Lung (tissue), 12 donors: Measurements from ENCODE around the gene NUDT22. TPM values are rescaled to one million over a fixed set of nuclear protein-coding genes. Genes with fewer than 3 reads are reported as not detected.

Source experiments
- ATAC-seq: fragments of 200-7000 bp; cut with Tn5 transposase; one replicate; pipeline ENCODE4 v1.9.1; 2020; ENCODE audit warnings: moderate number of reproducible peaks; ENCODE audit not compliant: insufficient read depth, low FRiP score
- DNase-seq, 3 donors: peaks; one replicate each; pipeline ENCODE4 v3.0.0-alpha.2; 2013 to 2017
- H3K27ac ChIP-seq, 2 donors: one replicate each; pipeline ENCODE4 v1.5.1; 2013; ENCODE audit warnings: mild to moderate bottlenecking in 2 of 2, moderate library complexity in 2 of 2, control low read depth in 1 of 2, inconsistent platforms in 1 of 2, low read depth in 1 of 2, low read length in 1 of 2
- H3K27me3 ChIP-seq, 3 donors: one replicate each; pipeline ENCODE4 v1.5.1; 2013; ENCODE audit warnings: low read length in 2 of 3; ENCODE audit not compliant: control insufficient read depth in 3 of 3, insufficient read depth in 3 of 3
- H3K36me3 ChIP-seq, 4 donors: one replicate each; pipeline ENCODE4 v1.5.1; 2013; ENCODE audit warnings: low read length in 4 of 4, mild to moderate bottlenecking in 1 of 4, moderate library complexity in 1 of 4; ENCODE audit not compliant: control insufficient read depth in 4 of 4, insufficient read depth in 4 of 4
- H3K4me1 ChIP-seq, 5 donors: one replicate each; pipeline ENCODE4 v1.5.1; 2013; ENCODE audit warnings: low read length in 5 of 5, mild to moderate bottlenecking in 2 of 5, moderate library complexity in 1 of 5; ENCODE audit not compliant: control insufficient read depth in 5 of 5, insufficient read depth in 5 of 5
- H3K4me3 ChIP-seq: one replicate; pipeline ENCODE4 v1.5.1; 2013; ENCODE audit warnings: mild to moderate bottlenecking, control low read depth, moderate library complexity
- H3K9ac ChIP-seq, 2 donors: one replicate each; pipeline ENCODE4 v1.5.1; 2013; ENCODE audit warnings: low read length in 2 of 2, control low read depth in 1 of 2; ENCODE audit not compliant: insufficient read depth in 1 of 2
- H3K9me3 ChIP-seq, 4 donors: one replicate each; pipeline ENCODE4 v1.5.1; 2013; ENCODE audit warnings: low read length in 3 of 4, mild to moderate bottlenecking in 1 of 4, moderate library complexity in 1 of 4; ENCODE audit not compliant: control insufficient read depth in 4 of 4, insufficient read depth in 3 of 4
- WGBS, 2 donors: extraction: QIAGEN DNeasy Blood & Tissue Kit; methylation state at CpG; one replicate each; pipeline ENCODE4 v1.1.7; 2013; 5-methylcytosine and 5-hydroxymethylcytosine counted together
- polyA plus RNA-seq, 2 donors: library from polyadenylated mRNA; stranded (reverse); fragments of 200-250 nt; gene quantifications; one replicate each; pipeline ENCODE4 v1.2.1, GENCODE V29; 2013
- total RNA-seq, 2 donors: library from RNA; depleted of rRNA in 1 of 2; stranded (reverse); fragments of >200 nt in 1 of 2; gene quantifications; one replicate each; pipeline ENCODE4 v1.2.1, GENCODE V29; 2014 to 2021
- TF ChIP-seq, protein P1 (sequence below): IDR thresholded peaks from 2 replicates; pipeline ENCODE4 v1.5.1; 2012; ENCODE audit warnings: mild to moderate bottlenecking; ENCODE audit errors: control extremely low read depth, extremely low read depth
- donor health status: control.
- donor health status: control.
- donor health status: Bipolar disorder and iron deficiency.
- donor health status: healthy.
- donor health status: DM: yes; HTN: yes; CAD: no.

NUDT22 gene
- total and polyA plus RNA-seq, 4 donors: 23.7 to 90.2 (median 64.9) TPM

DNA sequence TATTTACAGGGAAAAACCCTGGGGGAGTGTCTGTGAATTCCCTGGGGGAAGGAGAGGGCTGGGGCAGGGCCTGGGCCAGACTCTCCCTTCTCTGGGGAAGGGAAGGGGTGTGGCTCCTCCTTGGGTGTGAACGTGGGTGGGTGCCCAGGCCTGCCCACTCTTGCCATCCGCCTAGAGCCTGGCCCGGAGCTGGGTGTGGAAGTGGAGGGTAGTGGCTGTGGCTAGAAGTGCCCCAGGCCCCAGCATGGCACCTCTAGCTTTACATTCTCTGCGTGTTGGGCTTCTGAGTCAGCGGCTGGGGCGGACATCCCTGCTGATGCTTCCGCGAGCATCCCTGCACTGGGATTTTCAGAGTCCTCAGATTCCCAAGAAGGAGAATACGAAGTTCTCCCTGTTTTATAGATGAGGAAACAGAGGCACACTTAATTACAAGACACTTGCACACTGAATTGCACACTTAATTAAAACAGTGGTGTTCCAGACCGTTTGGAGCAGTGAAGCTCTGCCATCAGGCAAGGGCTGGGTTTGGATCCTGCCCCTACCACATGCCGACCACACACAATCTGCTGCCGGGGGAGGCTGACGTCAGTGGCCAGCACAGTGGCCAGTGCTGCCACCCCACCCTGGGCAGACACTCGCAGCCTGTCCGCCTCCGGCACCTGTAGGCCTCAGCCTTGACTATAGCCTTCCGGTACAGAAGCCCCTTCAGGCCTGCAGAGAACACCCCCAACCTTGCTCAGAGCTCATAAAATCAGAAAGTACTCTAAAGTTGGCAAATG is 50.8 kb downstream of the NUDT22 start:
- peaks cover 0 to 17% (median 11%) of the 10 kb centered on the region in 4 donors for H3K36me3 ChIP-seq
- peaks cover 0 to 7% (median 0%) of the 10 kb centered on the region in 5 donors for H3K4me1 ChIP-seq
- H3K27ac ChIP-seq: no peak overlapping the region
- TF ChIP-seq, protein P1, sequence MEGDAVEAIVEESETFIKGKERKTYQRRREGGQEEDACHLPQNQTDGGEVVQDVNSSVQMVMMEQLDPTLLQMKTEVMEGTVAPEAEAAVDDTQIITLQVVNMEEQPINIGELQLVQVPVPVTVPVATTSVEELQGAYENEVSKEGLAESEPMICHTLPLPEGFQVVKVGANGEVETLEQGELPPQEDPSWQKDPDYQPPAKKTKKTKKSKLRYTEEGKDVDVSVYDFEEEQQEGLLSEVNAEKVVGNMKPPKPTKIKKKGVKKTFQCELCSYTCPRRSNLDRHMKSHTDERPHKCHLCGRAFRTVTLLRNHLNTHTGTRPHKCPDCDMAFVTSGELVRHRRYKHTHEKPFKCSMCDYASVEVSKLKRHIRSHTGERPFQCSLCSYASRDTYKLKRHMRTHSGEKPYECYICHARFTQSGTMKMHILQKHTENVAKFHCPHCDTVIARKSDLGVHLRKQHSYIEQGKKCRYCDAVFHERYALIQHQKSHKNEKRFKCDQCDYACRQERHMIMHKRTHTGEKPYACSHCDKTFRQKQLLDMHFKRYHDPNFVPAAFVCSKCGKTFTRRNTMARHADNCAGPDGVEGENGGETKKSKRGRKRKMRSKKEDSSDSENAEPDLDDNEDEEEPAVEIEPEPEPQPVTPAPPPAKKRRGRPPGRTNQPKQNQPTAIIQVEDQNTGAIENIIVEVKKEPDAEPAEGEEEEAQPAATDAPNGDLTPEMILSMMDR: no peak
- no peak overlapping the region for H3K4me3 ChIP-seq
- no peaks in the 10 kb centered on the region for H3K27me3 ChIP-seq
- 79 to 85% methylated on average over 17 of the region's 17 CpGs for WGBS, 2 donors
- DNase-seq (no peak), ATAC-seq (no peak)
- H3K9me3 ChIP-seq: no peaks in the 10 kb centered on the region
- no peak overlapping the region for H3K9ac ChIP-seq

- H3K9ac ChIP-seq: no peak overlapping the region
- DNase-seq (no peak), ATAC-seq (no peak)
- H3K27ac ChIP-seq: peak overlapping the region in 1 of 2 donors; percentile 6
- H3K4me3 ChIP-seq: no peak overlapping the region
- H3K36me3 ChIP-seq: peaks cover 0 to 19% (median 10%) of the 10 kb centered on the region in 4 donors
- TF ChIP-seq, protein P1: no peak
- no peaks in the 10 kb centered on the region for H3K27me3 ChIP-seq
- WGBS, 2 donors: 87 to 93% methylated on average over 8 of the region's 8 CpGs
- no peaks in the 10 kb centered on the region for H3K9me3 ChIP-seq
- peaks cover 0 to 5% (median 0%) of the 10 kb centered on the region in 5 donors for H3K4me1 ChIP-seq
Measured at GRCh38 chr11:64278576-64279190, 52.6 kb downstream of the NUDT22 start.

Other genes with a start within 250 kb of the NUDT22 start
- gene OTUB1, start 239.8 kb upstream of the NUDT22 start, total RNA-seq: 10 to 100 TPM; 40.8 to 72.2 TPM
- 10 to 100 TPM; 72.5 to 95.2 TPM for gene OTUB1, start 239.8 kb upstream of the NUDT22 start, polyA plus RNA-seq
- under 1 TPM; 0.18 to 0.34 TPM for gene FLRT1, start 190.3 kb upstream of the NUDT22 start, total RNA-seq
- under 1 TPM; 0.02 to 0.06 TPM for gene FLRT1, start 190.3 kb upstream of the NUDT22 start, polyA plus RNA-seq
- gene MACROD1, start 60.2 kb upstream of the NUDT22 start, total RNA-seq: 10 to 100 TPM; 13.6 to 24.5 TPM
- gene MACROD1, start 60.2 kb upstream of the NUDT22 start, polyA plus RNA-seq: 10 to 100 TPM in 1 of 2 donors, 1 to 10 TPM in 1; 9.9 to 70.0 TPM
- gene STIP1, start 40.1 kb upstream of the NUDT22 start, total RNA-seq: 100 to 1,000 TPM; 107 to 122 TPM
- gene STIP1, start 40.1 kb upstream of the NUDT22 start, polyA plus RNA-seq: 10 to 100 TPM; 75.9 to 82.1 TPM
- gene FERMT3, start 19.6 kb upstream of the NUDT22 start, total RNA-seq: 100 to 1,000 TPM in 1 of 2 donors, 10 to 100 TPM in 1; 17.4 to 102 TPM
- gene FERMT3, start 19.6 kb upstream of the NUDT22 start, polyA plus RNA-seq: 100 to 1,000 TPM in 1 of 2 donors, 10 to 100 TPM in 1; 67.3 to 182 TPM
- 10 to 100 TPM; 18.3 to 34.0 TPM for gene TRPT1, start 88 bp upstream of the NUDT22 start, total RNA-seq
- gene TRPT1, start 88 bp upstream of the NUDT22 start, polyA plus RNA-seq: 10 to 100 TPM; 34.6 to 62.5 TPM
- 10 to 100 TPM; 22.7 to 34.1 TPM for gene DNAJC4, start 4.3 kb downstream of the NUDT22 start, total RNA-seq
- 10 to 100 TPM; 34.6 to 58.4 TPM for gene DNAJC4, start 4.3 kb downstream of the NUDT22 start, polyA plus RNA-seq
- 100 to 1,000 TPM in 1 of 2 donors, 10 to 100 TPM in 1; 37.8 to 124 TPM for gene VEGFB, start 8.3 kb downstream of the NUDT22 start, total RNA-seq
- 100 to 1,000 TPM in 1 of 2 donors, 10 to 100 TPM in 1; 43.7 to 115 TPM for gene VEGFB, start 8.3 kb downstream of the NUDT22 start, polyA plus RNA-seq
- 10 to 100 TPM; 65.2 to 93.0 TPM for gene FKBP2, start 14.8 kb downstream of the NUDT22 start, total RNA-seq
- gene FKBP2, start 14.8 kb downstream of the NUDT22 start, polyA plus RNA-seq: 100 to 1,000 TPM; 207 to 397 TPM
- 100 to 1,000 TPM in 1 of 2 donors, 10 to 100 TPM in 1; 28.2 to 185 TPM for gene PPP1R14B, start 20.7 kb downstream of the NUDT22 start, total RNA-seq
- gene PPP1R14B, start 20.7 kb downstream of the NUDT22 start, polyA plus RNA-seq: 100 to 1,000 TPM; 119 to 241 TPM
- 10 to 100 TPM; 18.2 to 32.0 TPM for gene PLCB3, start 25.3 kb downstream of the NUDT22 start, total RNA-seq
- 10 to 100 TPM; 15.0 to 17.1 TPM for gene PLCB3, start 25.3 kb downstream of the NUDT22 start, polyA plus RNA-seq
- 10 to 100 TPM; 69.5 to 74.1 TPM for gene BAD, start 58.4 kb downstream of the NUDT22 start, total RNA-seq
- 100 to 1,000 TPM in 1 of 2 donors, 10 to 100 TPM in 1; 77.0 to 127 TPM for gene BAD, start 58.4 kb downstream of the NUDT22 start, polyA plus RNA-seq
- gene GPR137, start 59.6 kb downstream of the NUDT22 start, total RNA-seq: 10 to 100 TPM; 14.5 to 59.1 TPM
- gene GPR137, start 59.6 kb downstream of the NUDT22 start, polyA plus RNA-seq: 10 to 100 TPM; 22.8 to 32.2 TPM
- gene KCNK4, start 65.0 kb downstream of the NUDT22 start, total RNA-seq: not detected
- gene KCNK4, start 65.0 kb downstream of the NUDT22 start, polyA plus RNA-seq: under 1 TPM in 1 of 2 donors, not detected in 1; 0.09 TPM
- gene CATSPERZ, start 74.1 kb downstream of the NUDT22 start, total RNA-seq: under 1 TPM in 1 of 2 donors, not detected in 1; 0.67 TPM
- gene CATSPERZ, start 74.1 kb downstream of the NUDT22 start, polyA plus RNA-seq: under 1 TPM; 0.31 to 0.98 TPM
- 10 to 100 TPM; 10.8 to 78.3 TPM for gene ESRRA, start 79.2 kb downstream of the NUDT22 start, total RNA-seq
- gene ESRRA, start 79.2 kb downstream of the NUDT22 start, polyA plus RNA-seq: 10 to 100 TPM; 67.7 to 88.4 TPM
- gene TRMT112, start 91.3 kb downstream of the NUDT22 start, total RNA-seq: 100 to 1,000 TPM; 154 to 173 TPM
- 100 to 1,000 TPM; 237 to 484 TPM for gene TRMT112, start 91.3 kb downstream of the NUDT22 start, polyA plus RNA-seq
- 100 to 1,000 TPM; 165 to 306 TPM for gene PRDX5, start 91.8 kb downstream of the NUDT22 start, total RNA-seq
- 100 to 1,000 TPM; 443 to 777 TPM for gene PRDX5, start 91.8 kb downstream of the NUDT22 start, polyA plus RNA-seq
- 10 to 100 TPM; 13.6 to 32.7 TPM for gene CCDC88B, start 113.9 kb downstream of the NUDT22 start, total RNA-seq
- 10 to 100 TPM; 54.2 to 56.8 TPM for gene CCDC88B, start 113.9 kb downstream of the NUDT22 start, polyA plus RNA-seq
- gene RPS6KA4, start 132.9 kb downstream of the NUDT22 start, total RNA-seq: 10 to 100 TPM; 25.3 to 53.8 TPM
- 10 to 100 TPM; 30.0 to 40.9 TPM for gene RPS6KA4, start 132.9 kb downstream of the NUDT22 start, polyA plus RNA-seq